HepG2 (cell line): ENCODE measurements around the gene PFN1. TPM values are rescaled to one million over a fixed set of nuclear protein-coding genes. Genes with fewer than 3 reads are reported as not detected.
A peak's percentile ranks its signal among the peaks of the same experiment; 100 is the strongest.

Experiments
- ADNP ChIP-seq: sonication (generic); formaldehyde crosslinking; IDR thresholded peaks from 2 replicates; pipeline ENCODE4 v1.4.0; 2020; ENCODE audit warnings: missing genetic modification reagents
- CEBPZ ChIP-seq: IDR thresholded peaks from 2 replicates; pipeline ENCODE4 v1.6.1; 2012; ENCODE audit warnings: low read length, improper control_type of control experiment
- DMAP1 ChIP-seq: IDR thresholded peaks from 2 replicates; pipeline ENCODE4 v1.6.1; 2016
- GLI4 ChIP-seq: sonication (generic); formaldehyde crosslinking; IDR thresholded peaks from 2 replicates; pipeline ENCODE4 v1.5.1; 2020; ENCODE audit warnings: missing genetic modification reagents, mild to moderate bottlenecking, moderate library complexity, borderline replicate concordance
- HDAC6 ChIP-seq: fragments of 200-600 bp; sonication (generic); IDR thresholded peaks from 2 replicates; pipeline ENCODE4 v1.7.0; 2017; ENCODE audit warnings: mild to moderate bottlenecking, antibody characterized with exemption, low read length, low read depth
- KMT2A ChIP-seq: sonication (generic); formaldehyde crosslinking; IDR thresholded peaks from 2 replicates; pipeline ENCODE4 v1.4.0; 2020; ENCODE audit warnings: missing genetic modification reagents
- LBX2 ChIP-seq: sonication (generic); formaldehyde crosslinking; IDR thresholded peaks from 2 replicates; pipeline ENCODE4 v1.5.0; 2020; ENCODE audit warnings: missing genetic modification reagents, mild to moderate bottlenecking, borderline replicate concordance
- MYNN ChIP-seq: sonication (generic); formaldehyde crosslinking; IDR thresholded peaks from 2 replicates; pipeline ENCODE4 v1.4.0; 2020; ENCODE audit warnings: mild to moderate bottlenecking, low read depth, missing genetic modification reagents
- NR3C1 ChIP-seq: sonication (generic); formaldehyde crosslinking; IDR thresholded peaks from 2 replicates; pipeline ENCODE4 v1.4.0; 2020; ENCODE audit warnings: missing genetic modification reagents
- SIX1 ChIP-seq: sonication (generic); formaldehyde crosslinking; IDR thresholded peaks from 2 replicates; pipeline ENCODE4 v1.4.0; 2020; ENCODE audit warnings: missing genetic modification reagents, borderline replicate concordance
- SRY ChIP-seq: sonication (generic); formaldehyde crosslinking; IDR thresholded peaks from 2 replicates; pipeline ENCODE4 v1.8.0; 2022; ENCODE audit warnings: mild to moderate bottlenecking, missing genetic modification reagents
- TBP ChIP-seq: sonication (generic); formaldehyde crosslinking; IDR thresholded peaks from 2 replicates; pipeline ENCODE4 v1.5.0; 2020; ENCODE audit warnings: missing genetic modification reagents
- TGIF2 ChIP-seq: IDR thresholded peaks from 2 replicates; pipeline ENCODE4 v1.6.1; 2016; ENCODE audit warnings: control low read depth, missing compliant biosample characterization
- TP53 ChIP-seq: sonication (generic); formaldehyde crosslinking; conservative IDR thresholded peaks from 2 replicates; pipeline ENCODE4 v1.4.0; 2020; ENCODE audit warnings: missing genetic modification reagents
- TRAFD1 ChIP-seq: sonication (generic); formaldehyde crosslinking; IDR thresholded peaks from 2 replicates; pipeline ENCODE4 v1.5.1; 2020; ENCODE audit warnings: missing genetic modification reagents, mild to moderate bottlenecking, borderline replicate concordance
- U2AF1 ChIP-seq: fragments of 200-400 bp; formaldehyde crosslinking; optimal IDR thresholded peaks from 2 replicates; pipeline ENCODE3; 2017; ENCODE audit warnings: mild to moderate bottlenecking, low read depth, low read length
- ZC3H13 ChIP-seq: sonication (generic); formaldehyde crosslinking; IDR thresholded peaks from 2 replicates; pipeline ENCODE4 v1.8.1; 2023; ENCODE audit warnings: mild to moderate bottlenecking, missing genetic modification reagents, moderate library complexity
- ZFP1 ChIP-seq: IDR thresholded peaks from 2 replicates; pipeline ENCODE4 v1.6.1; 2016
- ZFP82 ChIP-seq: sonication (generic); formaldehyde crosslinking; IDR thresholded peaks from 2 replicates; pipeline ENCODE4 v1.5.1; 2020; ENCODE audit warnings: mild to moderate bottlenecking, missing genetic modification reagents, borderline replicate concordance
- ZGPAT ChIP-seq: IDR thresholded peaks from 2 replicates; pipeline ENCODE4 v1.6.1; 2016; ENCODE audit warnings: mild to moderate bottlenecking
- ZKSCAN5 ChIP-seq: sonication (generic); formaldehyde crosslinking; IDR thresholded peaks from 2 replicates; pipeline ENCODE4 v1.5.1; 2020; ENCODE audit warnings: mild to moderate bottlenecking, missing genetic modification reagents
- ZNF124 ChIP-seq: sonication (generic); formaldehyde crosslinking; IDR thresholded peaks from 2 replicates; pipeline ENCODE4 v1.4.0; 2020; ENCODE audit warnings: missing genetic modification reagents
- ZNF180 ChIP-seq: sonication (generic); formaldehyde crosslinking; IDR thresholded peaks from 2 replicates; pipeline ENCODE4 v1.4.0; 2020; ENCODE audit warnings: low read depth, missing genetic modification reagents, borderline replicate concordance
- ZNF234 ChIP-seq: sonication (generic); formaldehyde crosslinking; conservative IDR thresholded peaks from 2 replicates; pipeline ENCODE4 v1.5.1; 2020; ENCODE audit warnings: mild to moderate bottlenecking, missing genetic modification reagents
- ZNF367 ChIP-seq: sonication (generic); formaldehyde crosslinking; IDR thresholded peaks from 2 replicates; pipeline ENCODE4 v1.4.0; 2020; ENCODE audit warnings: missing genetic modification reagents, borderline replicate concordance
- polyA plus RNA-seq, 8 experiments: library from polyadenylated mRNA; depleted of rRNA in 3 of 8; stranded (reverse) in 7 of 8; unstranded in 1 of 8; fragments of >200 nt; fragmentation: Illumina TruSeq in 4 of 8; extraction: Trizol in 4 of 8; gene quantifications; 2 replicates each; pipeline versions ENCODE4 v1.2.1 to v1.2.3, GENCODE V29; 2011 to 2016; ENCODE audit warnings: low read depth in 4 of 8, missing spikeins in 1 of 8, mixed read lengths in 1 of 8; ENCODE audit not compliant: insufficient read depth in 1 of 8
- total RNA-seq, 5 experiments: library from RNA; depleted of rRNA; stranded (reverse); fragments of >200 nt; fragmentation: Illumina TruSeq; extraction: Trizol; gene quantifications; 2 replicates each; pipeline ENCODE4 v1.2.3, GENCODE V29; 2016; ENCODE audit warnings: low read depth in 1 of 5

The PFN1 gene
- total and polyA plus RNA-seq, 2 of the 13 experiments (the other 11 are each of a cell fraction or from before 2014, with no cell fraction given): 494 to 613 TPM

- TF ChIP-seq LBX2 (CRISPR knock-in tag) (no peak), SRY (CRISPR knock-in tag) (no peak), ZNF367 (CRISPR knock-in tag) (no peak; the same call in 1 of the 2 replicates), U2AF1 (no peak), TBP (CRISPR knock-in tag) (no peak), ZC3H13 (CRISPR knock-in tag) (peak; percentile 64; the same call in 1 of the 2 replicates), CEBPZ (no peak), KMT2A (CRISPR knock-in tag) (no peak), ZKSCAN5 (CRISPR knock-in tag) (no peak), DMAP1 (CRISPR knock-in tag) (no peak), ADNP (CRISPR knock-in tag) (no peak), MYNN (no peak), SIX1 (CRISPR knock-in tag) (no peak), GLI4 (CRISPR knock-in tag) (no peak), ZGPAT (0 out of 2 replicates have a peak, but pooled peaks have one; percentile 26), TRAFD1 (CRISPR knock-in tag) (no peak), TGIF2 (CRISPR knock-in tag) (no peak), ZNF234 (CRISPR knock-in tag) (no peak), ZNF180 (no peak), ZNF124 (no peak), ZFP1 (CRISPR knock-in tag) (no peak), NR3C1 (CRISPR knock-in tag) (no peak), HDAC6 (no peak), TP53 (CRISPR knock-in tag) (0 out of 2 replicates have a peak, but pooled peaks have one; percentile 13), ZFP82 (CRISPR knock-in tag) (peak; percentile 80; the same call in 1 of the 2 replicates)
Measured at GRCh38 chr17:4939796-4940554, 8.4 kb downstream of the PFN1 start, which contains the start of the genes RNF167 and SLC25A11 (continued).
